Left lung (tissue), 10 donors: ENCODE measurements around the gene DLX6. TPM values are rescaled to one million over a fixed set of nuclear protein-coding genes. Genes with fewer than 3 reads are reported as not detected.
"Not testable (repeated sequence)": the region's sequence is repeated elsewhere in the genome, so short reads cannot be mapped to it uniquely, and the experiment has no call there.

Experiments used
- ATAC-seq: fragments of 200-7000 bp; cut with Tn5 transposase; one replicate; pipeline ENCODE4 v1.9.1; 2020; ENCODE audit warnings: moderate library complexity
- DNase-seq, 4 donors: peaks; one replicate each; pipeline ENCODE4 v3.0.0-alpha.2; 2013 to 2020
- H3K27ac ChIP-seq, 2 donors: fragments of 200-600 bp; sonication (generic) in 1 of 2; one replicate each; pipeline versions ENCODE4 v1.5.0 to v1.8.0; 2020 to 2021
- H3K27me3 ChIP-seq, 2 donors: fragments of 200-600 bp; sonication (generic) in 1 of 2; one replicate each; pipeline versions ENCODE4 v1.5.0 to v1.8.0; 2020 to 2021
- H3K36me3 ChIP-seq, 2 donors: fragments of 200-600 bp; sonication (generic) in 1 of 2; one replicate each; pipeline versions ENCODE4 v1.5.0 to v1.8.0; 2020 to 2021
- H3K4me1 ChIP-seq, 2 donors: fragments of 200-600 bp; one replicate each; pipeline ENCODE4 v1.8.0; 2021
- H3K4me3 ChIP-seq, 2 donors: fragments of 200-600 bp; sonication (generic) in 1 of 2; one replicate each; pipeline versions ENCODE4 v1.5.0 to v1.8.0; 2020 to 2021; ENCODE audit warnings: mild to moderate bottlenecking in 1 of 2
- H3K9me3 ChIP-seq, 2 donors: fragments of 200-600 bp; sonication (generic) in 1 of 2; one replicate each; pipeline versions ENCODE4 v1.5.0 to v1.8.0; 2020 to 2021
- CTCF ChIP-seq, 2 donors: fragments of 200-600 bp; sonication (generic) in 1 of 2; IDR thresholded peaks; one replicate each; pipeline versions ENCODE4 v1.5.0 to v1.8.0; 2021; ENCODE audit warnings: antibody characterized with exemption in 2 of 2
- intact Hi-C, 2 donors: fragments of 100-400 bp; cut with DNase I; formaldehyde crosslinking; loops; one replicate each; pipeline versions ENCODE4 v1.11.2 to v1.14.2; 2022
- polyA plus RNA-seq, 6 donors: library from polyadenylated mRNA; unstranded; fragments of 120-200 nt; gene quantifications; one replicate each; pipeline ENCODE4 v1.2.1, GENCODE V29; 2013; ENCODE audit not compliant: insufficient read length in 6 of 6
- total RNA-seq, 2 donors: library from RNA; stranded (reverse); fragmentation: NEBNext Ultra II Directional; extraction: Animal tissue kit (Norgen Biotek cat#: 25700); gene quantifications; one replicate each; pipeline ENCODE4 v1.2.1, GENCODE V29; 2021
- donor health status: DM: no; HTN: yes; CAD: no.
- donor health status: DM: no; HTN: no; CAD: no.

DLX6 gene
- total and polyA plus RNA-seq, 8 donors, result 0.14 TPM; not detected in 7

GRCh38 chr7:97027427-97028234, 22.3 kb downstream of the DLX6 start:
- Histone ChIP-seq H3K9me3 (no peaks in the 10 kb centered on the region), H3K27ac (no peak overlapping the region), H3K4me3 (peak overlapping the region in 1 of 2 donors; percentile 26), H3K36me3 (no peaks in the 10 kb centered on the region), H3K27me3 (peaks cover 47 to 87% of the 10 kb centered on the region in 2 donors), H3K4me1 (peaks cover 11 to 23% of the 10 kb centered on the region in 2 donors)
- peak; percentile 95 for ATAC-seq
- peak; percentile 67 to 88 (median 80) for DNase-seq
- intact Hi-C loops, result loop anchor here in 1 of 2 donors (5.0 to 10.0 kb wide), 2 partner anchors 950 to 1113 kb away; no protein-coding TSS in a partner anchor
- TF ChIP-seq CTCF (IDR thresholded peaks at IDR 0.05), result peak; percentile 73 to 82

- H3K27ac ChIP-seq, H3K4me3 ChIP-seq, H3K36me3 ChIP-seq, H3K9me3 ChIP-seq, H3K4me1 ChIP-seq, intact Hi-C loops, ATAC-seq: not testable (repeated sequence)
- peak in 1 of 4 donors; percentile 63 for DNase-seq
- peaks cover 0 to 43% of the 10 kb centered on the region in 2 donors for H3K27me3 ChIP-seq
Measured at GRCh38 chr7:97034213-97034852, 29.0 kb downstream of the DLX6 start.

DNA sequence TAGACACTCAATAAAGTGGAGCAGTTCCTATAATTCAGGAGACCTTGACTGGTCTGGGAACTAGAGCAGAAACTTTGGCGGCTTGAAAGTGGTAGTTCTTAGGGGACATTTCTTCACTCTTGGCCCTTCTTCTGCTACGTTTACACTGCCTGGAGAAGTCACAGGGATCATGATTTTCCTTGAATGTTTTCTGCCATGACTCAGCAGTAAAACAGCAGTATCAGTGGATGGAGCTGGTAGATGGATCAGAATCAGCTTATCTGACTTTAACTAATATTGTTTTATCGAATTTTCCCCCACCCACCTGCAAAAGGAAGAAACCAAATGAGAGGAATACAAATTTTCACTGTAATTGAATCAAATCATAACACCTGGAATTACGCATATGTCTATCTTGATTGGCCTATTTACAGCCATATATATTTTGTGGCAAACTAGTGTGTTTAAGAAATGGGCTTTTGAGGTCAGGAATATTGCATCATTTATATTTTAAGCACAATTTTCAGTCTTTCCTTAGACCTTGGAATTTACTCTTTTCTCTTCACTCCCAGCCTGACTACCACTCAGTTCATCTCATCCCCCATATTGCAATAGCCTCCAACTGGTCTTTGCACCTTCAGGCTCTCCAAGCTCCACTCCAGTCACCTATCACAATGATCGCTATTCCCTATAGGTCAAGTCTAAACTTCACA, 34.2 kb downstream of the DLX6 start:
- intact Hi-C loops, result no loop called here

DNA sequence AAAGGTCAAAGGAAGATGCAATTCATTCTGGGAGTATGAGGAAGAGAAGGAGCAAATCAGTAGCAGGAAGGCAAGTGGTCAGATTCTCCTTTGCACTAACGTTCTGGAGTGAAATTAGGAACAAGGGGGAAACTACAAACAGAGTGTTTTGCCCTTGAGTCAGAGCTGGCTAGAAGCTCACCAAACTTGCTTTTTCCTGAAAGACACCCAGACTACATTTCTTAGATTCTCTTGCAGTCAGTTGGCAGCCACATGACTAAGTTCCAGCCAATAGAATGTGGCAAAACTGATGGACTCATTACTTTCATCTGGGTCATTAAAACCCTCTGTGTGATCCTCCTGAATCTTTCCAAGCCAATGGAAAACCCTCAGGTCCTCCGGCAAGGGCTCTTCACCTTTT, 37.9 kb downstream of the DLX6 start:
- no peak for TF ChIP-seq CTCF (IDR thresholded peaks at IDR 0.05)
- no peaks in the 10 kb centered on the region for H3K36me3 ChIP-seq
- intact Hi-C loops, result no loop called here
- no peak for DNase-seq
- ATAC-seq, result no peak
- H3K27ac ChIP-seq, result no peak overlapping the region
- no peaks in the 10 kb centered on the region for H3K4me1 ChIP-seq
- H3K27me3 ChIP-seq, result peaks cover 0 to 28% of the 10 kb centered on the region in 2 donors
- H3K9me3 ChIP-seq, result no peaks in the 10 kb centered on the region
- H3K4me3 ChIP-seq, result no peak overlapping the region

More for the DNA sequence above, 34.2 kb downstream of the DLX6 start:
- no peak for ATAC-seq
- no peaks in the 10 kb centered on the region for H3K4me1 ChIP-seq
- no peak for TF ChIP-seq CTCF (IDR thresholded peaks at IDR 0.05)
- no peak for DNase-seq
- H3K9me3 ChIP-seq, result no peaks in the 10 kb centered on the region
- H3K36me3 ChIP-seq, result no peaks in the 10 kb centered on the region
- H3K27me3 ChIP-seq, result peaks cover 0 to 36% of the 10 kb centered on the region in 2 donors
- no peak overlapping the region for H3K4me3 ChIP-seq
- H3K27ac ChIP-seq, result no peak overlapping the region

Other genes starting within 250 kb of the DLX6 start
- gene DLX5, start 19.3 kb downstream of the DLX6 start, total RNA-seq, result 1 to 10 TPM in 1 of 2 donors, not detected in 1; 1.8 TPM
- 10 to 100 TPM in 4 of 6 donors, 1 to 10 TPM in 2; 7.1 to 25.3 (median 15.8) TPM for gene DLX5, start 19.3 kb downstream of the DLX6 start, polyA plus RNA-seq
- gene SDHAF3, start 112.1 kb downstream of the DLX6 start, total RNA-seq, result 10 to 100 TPM; 15.0 to 18.8 TPM
- gene SDHAF3, start 112.1 kb downstream of the DLX6 start, polyA plus RNA-seq, result 10 to 100 TPM; 27.3 to 34.1 (median 30.3) TPM